ENCODE data around the gene SLC22A5. TPM values are rescaled to one million over a fixed set of nuclear protein-coding genes. Genes with fewer than 3 reads are reported as not detected.
"Not testable (repeated sequence)": the region's sequence is repeated elsewhere in the genome, so short reads cannot be mapped to it uniquely, and the experiment has no call there.

SLC22A5 gene
- total RNA-seq, 2 experiments from 2014 or later = 5.2 to 5.7 TPM

GRCh38 chr5:132397936-132398675 is 28.6 kb downstream of the SLC22A5 start:
- CTCF ChIA-PET = interaction anchor here (1.1 kb wide), 1 partner anchor 8 kb away, joined by 3 read pairs; no protein-coding TSS in a partner anchor
- POLR2A ChIA-PET = not testable (repeated sequence)

GRCh38 chr5:132404041-132404440 is 34.5 kb downstream of the SLC22A5 start:
- POLR2A ChIA-PET = not testable (repeated sequence)
- CTCF ChIA-PET = interaction anchor here (1.2 kb wide), 1 partner anchor 18 kb away, joined by 3 read pairs; no protein-coding TSS in a partner anchor

GRCh38 chr5:132405646-132406045 is 36.1 kb downstream of the SLC22A5 start:
- POLR2A ChIA-PET = interaction anchor here (0.5 to 0.7 kb wide), 2 partner anchors 16 to 74 kb away, joined by 4 read pairs; no protein-coding TSS in a partner anchor

GRCh38 chr5:132406144-132406783 is 36.8 kb downstream of the SLC22A5 start:
- CTCF ChIA-PET = interaction anchor here (0.9 to 2.7 kb wide), 7 partner anchors 8 to 95 kb away, joined by 3 to 9 read pairs (median 5); partner anchors contain the start of gene IRF1
- POLR2A ChIA-PET = interaction anchor here (0.6 to 0.7 kb wide), 2 partner anchors 73 to 95 kb away, joined by 4 to 8 read pairs; no protein-coding TSS in a partner anchor

More at GRCh38 chr5:132405646-132406045, 36.1 kb downstream of the SLC22A5 start:
- CTCF ChIA-PET = interaction anchor here (1.1 to 2.7 kb wide), 4 partner anchors 19 to 95 kb away, joined by 5 to 9 read pairs (median 6); partner anchors contain the start of gene IRF1

- ChIA-PET POLR2A (interaction anchor here (1.5 kb wide), 1 partner anchor 70 kb away, joined by 3 read pairs; no protein-coding TSS in a partner anchor), CTCF (interaction anchor here (1.5 to 2.0 kb wide), 2 partner anchors 12 to 13 kb away, joined by 4 to 6 read pairs; no protein-coding TSS in a partner anchor)
Measured at GRCh38 chr5:132407970-132408369, 38.5 kb downstream of the SLC22A5 start.

- CTCF ChIA-PET = interaction anchor here (2.0 to 3.6 kb wide), 2 partner anchors 12 to 21 kb away, joined by 6 to 20 read pairs; no protein-coding TSS in a partner anchor
- POLR2A ChIA-PET = interaction anchor here (1.5 kb wide), 1 partner anchor 70 kb away, joined by 3 read pairs; no protein-coding TSS in a partner anchor
Measured at GRCh38 chr5:132408456-132408855, 38.9 kb downstream of the SLC22A5 start.

- CTCF ChIA-PET = interaction anchor here (1.8 to 3.6 kb wide), 3 partner anchors 11 to 92 kb away, joined by 6 to 20 read pairs (median 7); no protein-coding TSS in a partner anchor
- POLR2A ChIA-PET = interaction anchor here (1.0 to 3.8 kb wide), 3 partner anchors 30 to 81 kb away, joined by 3 to 57 read pairs (median 3); partner anchors contain the start of gene IRF1
Measured at GRCh38 chr5:132408965-132409364, 39.5 kb downstream of the SLC22A5 start.

- ChIA-PET POLR2A (interaction anchor here (0.7 to 3.8 kb wide), 14 partner anchors 10 to 90 kb away, joined by 3 to 57 read pairs (median 6); partner anchors contain the start of gene IRF1), CTCF (interaction anchor here (0.8 to 3.6 kb wide), 13 partner anchors 10 to 90 kb away, joined by 3 to 23 read pairs (median 5); partner anchors contain the start of gene IRF1)
Measured at GRCh38 chr5:132410451-132411303, 41.2 kb downstream of the SLC22A5 start.

GRCh38 chr5:132411304-132412013 is 41.9 kb downstream of the SLC22A5 start:
- POLR2A ChIA-PET = interaction anchor here (0.5 to 3.8 kb wide), 14 partner anchors 9 to 120 kb away, joined by 3 to 57 read pairs (median 6); partner anchors contain the start of gene IRF1
- CTCF ChIA-PET = interaction anchor here (0.8 to 3.6 kb wide), 12 partner anchors 9 to 90 kb away, joined by 3 to 23 read pairs (median 5); partner anchors contain the start of gene IRF1

GRCh38 chr5:132413567-132413966 is 44.1 kb downstream of the SLC22A5 start:
- POLR2A ChIA-PET = interaction anchor here (1.2 to 2.4 kb wide), 3 partner anchors 13 to 66 kb away, joined by 3 to 9 read pairs (median 3); partner anchors contain the start of gene SLC22A5
- CTCF ChIA-PET = interaction anchor here (1.4 to 2.6 kb wide), 3 partner anchors 10 to 53 kb away, joined by 3 to 9 read pairs (median 7); no protein-coding TSS in a partner anchor

- ChIA-PET CTCF (interaction anchor here (1.0 to 2.6 kb wide), 8 partner anchors 9 to 405 kb away, joined by 3 to 9 read pairs (median 4); partner anchors contain the start of gene IRF1), POLR2A (interaction anchor here (0.7 to 2.4 kb wide), 6 partner anchors 12 to 76 kb away, joined by 3 to 9 read pairs (median 3); partner anchors contain the start of genes IRF1 and SLC22A5)
Measured at GRCh38 chr5:132414634-132415378, 45.3 kb downstream of the SLC22A5 start.

GRCh38 chr5:132415516-132415915 is 46.0 kb downstream of the SLC22A5 start:
- ChIA-PET POLR2A (interaction anchor here (1.1 to 2.4 kb wide), 3 partner anchors 11 to 75 kb away, joined by 3 to 9 read pairs (median 5); partner anchors contain the start of gene IRF1), CTCF (interaction anchor here (1.0 to 2.6 kb wide), 7 partner anchors 10 to 405 kb away, joined by 3 to 10 read pairs (median 7); partner anchors contain the start of gene IRF1)

GRCh38 chr5:132416306-132417009 is 46.9 kb downstream of the SLC22A5 start:
- CTCF ChIA-PET = interaction anchor here (1.2 to 3.3 kb wide), 6 partner anchors 9 to 79 kb away, joined by 3 to 11 read pairs (median 6); partner anchors contain the start of gene IRF1
- POLR2A ChIA-PET = interaction anchor here (1.0 kb wide), 1 partner anchor 73 kb away, joined by 3 read pairs; no protein-coding TSS in a partner anchor

- POLR2A ChIA-PET = interaction anchor here (1.0 kb wide), 1 partner anchor 73 kb away, joined by 3 read pairs; no protein-coding TSS in a partner anchor
- CTCF ChIA-PET = interaction anchor here (2.1 to 3.3 kb wide), 4 partner anchors 49 to 79 kb away, joined by 5 to 11 read pairs (median 8); partner anchors contain the start of gene IRF1
Measured at GRCh38 chr5:132417010-132417439, 47.5 kb downstream of the SLC22A5 start.

- ChIA-PET POLR2A (interaction anchor here (1.0 kb wide), 1 partner anchor 72 kb away, joined by 3 read pairs; no protein-coding TSS in a partner anchor), CTCF (interaction anchor here (0.9 to 3.3 kb wide), 5 partner anchors 31 to 78 kb away, joined by 4 to 11 read pairs (median 7); partner anchors contain the start of gene IRF1)
Measured at GRCh38 chr5:132417461-132417860, 48.0 kb downstream of the SLC22A5 start.

Measured in activated CD8-positive, alpha-beta memory T cell treated with anti-CD3 and anti-CD28 coated beads for 36 hours (primary cell).